WERI-Rb-1 (cell line): ENCODE results near the gene SERPINA6.

Experiments
- DNase-seq: peaks from one replicate; pipeline ENCODE4 v3.0.0-alpha.2; 2020
- H3K27ac ChIP-seq: fragments of 250-450 bp; sonication (Bioruptor Pico); 2 replicates; pipeline ENCODE4 v1.5.1; 2020; ENCODE audit warnings: mild to moderate bottlenecking, moderate library complexity
- H3K27me3 ChIP-seq: fragments of 250-450 bp; sonication (Bioruptor Pico); 2 replicates; pipeline ENCODE4 v1.5.1; 2021; ENCODE audit warnings: mild to moderate bottlenecking, low read depth, moderate library complexity; ENCODE audit not compliant: insufficient read depth, severe bottlenecking
- H3K36me3 ChIP-seq: fragments of 250-450 bp; sonication (Bioruptor Pico); 2 replicates; pipeline ENCODE4 v1.5.1; 2020; ENCODE audit warnings: mild to moderate bottlenecking, moderate library complexity
- H3K4me3 ChIP-seq: 2 replicates; pipeline ENCODE4 v1.5.1; 2011; ENCODE audit warnings: low read depth, mild to moderate bottlenecking, control low read depth, low read length
- H3K9me3 ChIP-seq: fragments of 250-450 bp; sonication (Bioruptor Pico); 2 replicates; pipeline ENCODE4 v1.5.1; 2021; ENCODE audit warnings: mild to moderate bottlenecking, moderate library complexity; ENCODE audit not compliant: severe bottlenecking
- TF ChIP-seq, protein P1 (sequence below): IDR thresholded peaks from 2 replicates; pipeline ENCODE4 v1.5.1; 2011; ENCODE audit warnings: low read depth, mild to moderate bottlenecking, control low read depth, inconsistent platforms, low read length

SERPINA6 gene

GRCh38 chr14:94332063-94332583, 9.0 kb upstream of the SERPINA6 start:
- H3K9me3 ChIP-seq, result no peaks in the 10 kb centered on the region
- TF ChIP-seq, protein P1, sequence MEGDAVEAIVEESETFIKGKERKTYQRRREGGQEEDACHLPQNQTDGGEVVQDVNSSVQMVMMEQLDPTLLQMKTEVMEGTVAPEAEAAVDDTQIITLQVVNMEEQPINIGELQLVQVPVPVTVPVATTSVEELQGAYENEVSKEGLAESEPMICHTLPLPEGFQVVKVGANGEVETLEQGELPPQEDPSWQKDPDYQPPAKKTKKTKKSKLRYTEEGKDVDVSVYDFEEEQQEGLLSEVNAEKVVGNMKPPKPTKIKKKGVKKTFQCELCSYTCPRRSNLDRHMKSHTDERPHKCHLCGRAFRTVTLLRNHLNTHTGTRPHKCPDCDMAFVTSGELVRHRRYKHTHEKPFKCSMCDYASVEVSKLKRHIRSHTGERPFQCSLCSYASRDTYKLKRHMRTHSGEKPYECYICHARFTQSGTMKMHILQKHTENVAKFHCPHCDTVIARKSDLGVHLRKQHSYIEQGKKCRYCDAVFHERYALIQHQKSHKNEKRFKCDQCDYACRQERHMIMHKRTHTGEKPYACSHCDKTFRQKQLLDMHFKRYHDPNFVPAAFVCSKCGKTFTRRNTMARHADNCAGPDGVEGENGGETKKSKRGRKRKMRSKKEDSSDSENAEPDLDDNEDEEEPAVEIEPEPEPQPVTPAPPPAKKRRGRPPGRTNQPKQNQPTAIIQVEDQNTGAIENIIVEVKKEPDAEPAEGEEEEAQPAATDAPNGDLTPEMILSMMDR, result no peak
- no peak for DNase-seq
- H3K36me3 ChIP-seq, result no peaks in the 10 kb centered on the region
- H3K27ac ChIP-seq, result no peak overlapping the region
- no peak overlapping the region for H3K4me3 ChIP-seq
- no peaks in the 10 kb centered on the region for H3K27me3 ChIP-seq

DNA sequence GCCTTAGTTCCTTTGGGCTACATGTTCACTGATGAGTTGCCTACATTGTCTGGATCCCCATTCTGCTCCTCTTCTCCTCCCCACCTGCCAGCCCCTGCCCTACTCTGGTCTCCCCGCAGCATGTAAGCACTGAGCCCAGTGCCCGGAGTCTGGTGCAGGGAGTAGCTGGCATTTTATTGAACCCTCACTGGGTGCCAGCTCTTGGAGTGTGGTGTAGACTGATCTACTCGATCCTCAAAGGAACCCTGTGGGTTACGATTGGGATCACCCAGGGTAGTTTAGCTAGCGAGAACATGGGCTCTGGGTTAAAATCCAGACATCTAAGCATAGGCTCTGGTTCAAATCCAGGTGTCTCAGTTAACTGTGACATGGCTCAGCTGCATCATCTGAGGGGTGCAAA, 8.3 kb upstream of the SERPINA6 start:
- H3K4me3 ChIP-seq, result no peak overlapping the region
- H3K36me3 ChIP-seq, result no peaks in the 10 kb centered on the region
- TF ChIP-seq, protein P1, result no peak
- no peaks in the 10 kb centered on the region for H3K9me3 ChIP-seq
- no peaks in the 10 kb centered on the region for H3K27me3 ChIP-seq
- H3K27ac ChIP-seq, result no peak overlapping the region
- no peak for DNase-seq

DNA sequence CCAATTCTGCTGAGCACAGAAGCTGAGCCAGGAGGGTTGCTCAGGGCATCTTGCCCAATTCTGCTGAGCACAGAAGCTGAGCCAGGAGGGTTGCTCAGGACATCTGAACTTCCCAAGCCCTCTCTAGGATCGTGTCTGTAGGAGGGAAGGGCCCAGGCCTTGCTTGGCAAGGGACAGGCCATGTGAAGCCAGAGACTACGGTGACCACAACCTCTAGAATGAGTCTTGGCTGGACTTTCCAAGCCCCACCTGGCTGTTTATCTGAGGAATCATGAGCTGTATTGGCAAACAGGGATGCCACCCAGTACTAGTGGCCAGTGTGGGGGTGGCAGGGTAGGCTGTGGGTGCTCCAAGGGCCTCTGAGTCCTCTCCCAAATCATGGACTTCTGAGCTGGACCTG, 7.7 kb upstream of the SERPINA6 start:
- Histone ChIP-seq H3K9me3 (no peaks in the 10 kb centered on the region), H3K27me3 (no peaks in the 10 kb centered on the region), H3K27ac (no peak overlapping the region), H3K36me3 (no peaks in the 10 kb centered on the region), H3K4me3 (no peak overlapping the region)
- no peak for DNase-seq
- TF ChIP-seq, protein P1, result no peak

GRCh38 chr14:94330432-94330831, 7.3 kb upstream of the SERPINA6 start:
- TF ChIP-seq, protein P1, result no peak
- no peaks in the 10 kb centered on the region for H3K36me3 ChIP-seq
- no peak for DNase-seq
- H3K4me3 ChIP-seq, result no peak overlapping the region
- no peaks in the 10 kb centered on the region for H3K9me3 ChIP-seq
- no peak overlapping the region for H3K27ac ChIP-seq
- H3K27me3 ChIP-seq, result no peaks in the 10 kb centered on the region

DNA sequence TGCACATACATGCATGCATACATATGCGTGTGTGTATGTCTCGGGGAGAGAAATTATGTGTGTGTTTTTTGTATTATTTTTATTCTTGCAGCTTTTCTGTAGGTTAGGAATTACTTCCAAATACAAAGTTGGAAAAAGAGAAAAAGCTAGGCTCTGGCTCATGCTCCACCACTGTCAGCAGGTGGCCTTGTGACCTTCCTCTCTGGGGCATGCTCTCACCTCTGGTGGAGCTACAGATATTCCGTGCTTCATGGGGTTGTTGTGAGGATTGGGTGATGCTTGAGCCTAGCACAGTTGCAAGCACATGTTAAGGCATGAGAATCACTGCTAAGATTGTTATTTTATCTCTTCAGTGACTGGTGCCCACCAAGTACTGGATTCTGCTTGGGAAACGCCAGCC, 6.7 kb upstream of the SERPINA6 start:
- TF ChIP-seq, protein P1, result no peak
- DNase-seq, result no peak

DNA sequence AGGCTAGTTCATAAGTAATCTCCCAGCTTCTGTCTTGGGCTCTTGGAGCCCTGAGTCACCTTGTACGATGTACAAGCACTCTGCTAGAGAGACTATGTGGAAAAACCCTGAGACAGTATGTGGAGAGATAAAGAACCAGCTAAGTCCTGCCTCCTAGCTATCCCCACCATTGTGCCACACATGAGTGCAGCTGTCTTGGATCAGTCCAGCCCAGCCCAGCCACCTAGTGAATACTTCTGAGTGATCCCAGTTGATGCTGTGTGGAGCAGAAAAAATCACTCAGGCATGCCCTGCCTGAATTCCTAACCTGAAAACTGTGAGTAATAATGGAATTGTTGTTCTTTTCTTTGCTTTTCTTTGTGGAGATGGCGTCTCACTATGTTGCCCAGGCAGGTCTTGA, 5.1 kb upstream of the SERPINA6 start:
- H3K4me3 ChIP-seq, result no peak overlapping the region
- no peaks in the 10 kb centered on the region for H3K36me3 ChIP-seq
- no peak for DNase-seq
- no peaks in the 10 kb centered on the region for H3K27me3 ChIP-seq
- H3K27ac ChIP-seq, result no peak overlapping the region
- TF ChIP-seq, protein P1, result no peak
- no peaks in the 10 kb centered on the region for H3K9me3 ChIP-seq

More for the DNA sequence above, 6.7 kb upstream of the SERPINA6 start:
- no peaks in the 10 kb centered on the region for H3K9me3 ChIP-seq
- no peak overlapping the region for H3K27ac ChIP-seq
- H3K36me3 ChIP-seq, result no peaks in the 10 kb centered on the region
- H3K4me3 ChIP-seq, result no peak overlapping the region
- no peaks in the 10 kb centered on the region for H3K27me3 ChIP-seq
